HepG2 (cell line): ENCODE data around the gene SYNGR2. TPM values are rescaled to one million over a fixed set of nuclear protein-coding genes. Genes with fewer than 3 reads are reported as not detected.

Experiments used
- BCL6 ChIP-seq: IDR thresholded peaks from 2 replicates; pipeline ENCODE4 v1.6.1; 2016; ENCODE audit warnings: missing genetic modification reagents, missing compliant biosample characterization
- CHD2 ChIP-seq: IDR thresholded peaks from 2 replicates; pipeline ENCODE4 v1.6.1; 2011; ENCODE audit warnings: low read depth, low read length, improper control_type of control experiment
- FLYWCH1 ChIP-seq: sonication (generic); formaldehyde crosslinking; IDR thresholded peaks from 2 replicates; pipeline ENCODE4 v1.8.1; 2023; ENCODE audit warnings: mild to moderate bottlenecking, missing genetic modification reagents
- FOXA1 ChIP-seq, 2 experiments: fragments of 450-650 bp in 1 of 2; sonication (generic) in 1 of 2; formaldehyde crosslinking in 1 of 2; IDR thresholded peaks; 2 replicates each; pipeline versions ENCODE4 v1.4.0 to v1.6.1; 2016 to 2020; ENCODE audit warnings: missing genetic modification reagents in 1 of 2
- HHEX ChIP-seq: IDR thresholded peaks from 2 replicates; pipeline ENCODE4 v1.6.1; 2016; ENCODE audit warnings: control low read depth
- KAT7 ChIP-seq: IDR thresholded peaks from 2 replicates; pipeline ENCODE4 v1.6.1; 2018; ENCODE audit warnings: borderline replicate concordance, missing compliant biosample characterization
- MAFG ChIP-seq: sonication (generic); formaldehyde crosslinking; IDR thresholded peaks from 2 replicates; pipeline ENCODE4 v1.5.1; 2020; ENCODE audit warnings: mild to moderate bottlenecking, missing genetic modification reagents
- MTA3 ChIP-seq: sonication (generic); formaldehyde crosslinking; IDR thresholded peaks from 2 replicates; pipeline ENCODE4 v1.4.0; 2020; ENCODE audit warnings: missing genetic modification reagents
- PAWR ChIP-seq: sonication (generic); formaldehyde crosslinking; IDR thresholded peaks from 2 replicates; pipeline ENCODE4 v1.4.0; 2020; ENCODE audit warnings: missing genetic modification reagents, mild to moderate bottlenecking, borderline replicate concordance
- RARG ChIP-seq: sonication (generic); formaldehyde crosslinking; IDR thresholded peaks from 2 replicates; pipeline ENCODE4 v1.4.0; 2020; ENCODE audit warnings: low read depth, mild to moderate bottlenecking, missing genetic modification reagents
- SAP130 ChIP-seq: IDR thresholded peaks from 2 replicates; pipeline ENCODE4 v1.6.1; 2016; ENCODE audit warnings: low read depth
- SP140L ChIP-seq: sonication (generic); formaldehyde crosslinking; IDR thresholded peaks from 2 replicates; pipeline ENCODE4 v1.4.0; 2020; ENCODE audit warnings: missing genetic modification reagents, borderline replicate concordance
- ZBTB1 ChIP-seq: sonication (generic); formaldehyde crosslinking; IDR thresholded peaks from 2 replicates; pipeline ENCODE4 v1.4.0; 2020; ENCODE audit warnings: missing genetic modification reagents, borderline replicate concordance
- ZNF235 ChIP-seq: sonication (generic); formaldehyde crosslinking; IDR thresholded peaks from 2 replicates; pipeline ENCODE4 v1.8.1; 2023; ENCODE audit warnings: mild to moderate bottlenecking, missing genetic modification reagents, borderline replicate concordance
- ZNF558 ChIP-seq: sonication (generic); formaldehyde crosslinking; IDR thresholded peaks from 2 replicates; pipeline ENCODE4 v1.9.0; 2022; ENCODE audit warnings: mild to moderate bottlenecking, missing genetic modification reagents, borderline replicate concordance
- ZNF652 ChIP-seq: IDR thresholded peaks from 2 replicates; pipeline ENCODE4 v1.6.1; 2016; ENCODE audit warnings: low read depth, borderline replicate concordance
- ZNF670 ChIP-seq: sonication (generic); formaldehyde crosslinking; IDR thresholded peaks from 2 replicates; pipeline ENCODE4 v1.8.0; 2022; ENCODE audit warnings: mild to moderate bottlenecking, missing genetic modification reagents, borderline replicate concordance
- ZNF777 ChIP-seq: sonication (generic); formaldehyde crosslinking; IDR thresholded peaks from 2 replicates; pipeline ENCODE4 v1.4.0; 2020; ENCODE audit warnings: missing genetic modification reagents
- polyA plus RNA-seq, 8 experiments: library from polyadenylated mRNA; depleted of rRNA in 3 of 8; stranded (reverse) in 7 of 8; unstranded in 1 of 8; fragments of >200 nt; fragmentation: Illumina TruSeq in 4 of 8; extraction: Trizol in 4 of 8; gene quantifications; 2 replicates each; pipeline versions ENCODE4 v1.2.1 to v1.2.3, GENCODE V29; 2011 to 2016; ENCODE audit warnings: low read depth in 4 of 8, missing spikeins in 1 of 8, mixed read lengths in 1 of 8; ENCODE audit not compliant: insufficient read depth in 1 of 8
- total RNA-seq, 5 experiments: library from RNA; depleted of rRNA; stranded (reverse); fragments of >200 nt; fragmentation: Illumina TruSeq; extraction: Trizol; gene quantifications; 2 replicates each; pipeline ENCODE4 v1.2.3, GENCODE V29; 2016; ENCODE audit warnings: low read depth in 1 of 5
- TF ChIP-seq, protein P1 (sequence below): IDR thresholded peaks from 2 replicates; pipeline ENCODE4 v1.6.1; 2016; ENCODE audit warnings: missing compliant biosample characterization, missing genetic modification reagents, borderline replicate concordance
- TF ChIP-seq, protein P2 (sequence below): sonication (generic); formaldehyde crosslinking; IDR thresholded peaks from 2 replicates; pipeline ENCODE4 v1.4.0; 2020; ENCODE audit warnings: missing genetic modification reagents
- TF ChIP-seq, protein P3 (sequence below): sonication (generic); IDR thresholded peaks from 2 replicates; pipeline ENCODE4 v1.6.1; 2016; ENCODE audit warnings: low read depth, borderline replicate concordance
- TF ChIP-seq, protein P4 (sequence below): sonication (generic); formaldehyde crosslinking; IDR thresholded peaks from 2 replicates; pipeline ENCODE4 v1.4.0; 2020; ENCODE audit warnings: mild to moderate bottlenecking, missing genetic modification reagents, borderline replicate concordance

Gene SYNGR2
- total and polyA plus RNA-seq, 2 of the 13 experiments (the other 11 are each of a cell fraction or from before 2014, with no cell fraction given), result 46.7 to 170 TPM

DNA sequence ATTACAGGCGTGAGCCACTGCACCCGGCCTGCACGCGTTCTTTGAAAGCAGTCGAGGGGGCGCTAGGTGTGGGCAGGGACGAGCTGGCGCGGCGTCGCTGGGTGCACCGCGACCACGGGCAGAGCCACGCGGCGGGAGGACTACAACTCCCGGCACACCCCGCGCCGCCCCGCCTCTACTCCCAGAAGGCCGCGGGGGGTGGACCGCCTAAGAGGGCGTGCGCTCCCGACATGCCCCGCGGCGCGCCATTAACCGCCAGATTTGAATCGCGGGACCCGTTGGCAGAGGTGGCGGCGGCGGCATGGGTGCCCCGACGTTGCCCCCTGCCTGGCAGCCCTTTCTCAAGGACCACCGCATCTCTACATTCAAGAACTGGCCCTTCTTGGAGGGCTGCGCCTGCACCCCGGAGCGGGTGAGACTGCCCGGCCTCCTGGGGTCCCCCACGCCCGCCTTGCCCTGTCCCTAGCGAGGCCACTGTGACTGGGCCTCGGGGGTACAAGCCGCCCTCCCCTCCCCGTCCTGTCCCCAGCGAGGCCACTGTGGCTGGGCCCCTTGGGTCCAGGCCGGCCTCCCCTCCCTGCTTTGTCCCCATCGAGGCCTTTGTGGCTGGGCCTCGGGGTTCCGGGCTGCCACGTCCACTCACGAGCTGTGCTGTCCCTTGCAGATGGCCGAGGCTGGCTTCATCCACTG is 45.8 kb downstream of the SYNGR2 start, which contains the start of gene BIRC5 (continued):
- TF ChIP-seq, protein P1, sequence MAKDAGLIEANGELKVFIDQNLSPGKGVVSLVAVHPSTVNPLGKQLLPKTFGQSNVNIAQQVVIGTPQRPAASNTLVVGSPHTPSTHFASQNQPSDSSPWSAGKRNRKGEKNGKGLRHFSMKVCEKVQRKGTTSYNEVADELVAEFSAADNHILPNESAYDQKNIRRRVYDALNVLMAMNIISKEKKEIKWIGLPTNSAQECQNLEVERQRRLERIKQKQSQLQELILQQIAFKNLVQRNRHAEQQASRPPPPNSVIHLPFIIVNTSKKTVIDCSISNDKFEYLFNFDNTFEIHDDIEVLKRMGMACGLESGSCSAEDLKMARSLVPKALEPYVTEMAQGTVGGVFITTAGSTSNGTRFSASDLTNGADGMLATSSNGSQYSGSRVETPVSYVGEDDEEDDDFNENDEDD (CRISPR knock-in tag), result peak; percentile 100
- TF ChIP-seq PAWR (peak; percentile 99), ZNF558 (CRISPR knock-in tag) (0 out of 2 replicates have a peak, but pooled peaks have one; percentile 53), SAP130 (CRISPR knock-in tag) (peak; percentile 100), ZNF235 (CRISPR knock-in tag) (no peak), BCL6 (CRISPR knock-in tag) (peak; percentile 78), FOXA1 (IDR thresholded peaks at IDR 0.05) (no peak), FOXA1 (CRISPR knock-in tag; IDR thresholded peaks at IDR 0.05) (no peak; the same call in 1 of the 2 replicates), KAT7 (peak; percentile 61; the same call in 1 of the 2 replicates), RARG (CRISPR knock-in tag) (no peak), HHEX (CRISPR knock-in tag) (no peak), ZNF777 (CRISPR knock-in tag) (peak; percentile 88), ZNF670 (CRISPR knock-in tag) (peak; percentile 93; the same call in 1 of the 2 replicates), CHD2 (no peak; the same call in 1 of the 2 replicates), ZNF652 (CRISPR knock-in tag) (no peak; the same call in 1 of the 2 replicates), SP140L (no peak), ZBTB1 (CRISPR knock-in tag) (no peak), FLYWCH1 (CRISPR knock-in tag) (peak; percentile 64; the same call in 1 of the 2 replicates), MAFG (no peak), MTA3 (CRISPR knock-in tag) (no peak)
- TF ChIP-seq, protein P2, sequence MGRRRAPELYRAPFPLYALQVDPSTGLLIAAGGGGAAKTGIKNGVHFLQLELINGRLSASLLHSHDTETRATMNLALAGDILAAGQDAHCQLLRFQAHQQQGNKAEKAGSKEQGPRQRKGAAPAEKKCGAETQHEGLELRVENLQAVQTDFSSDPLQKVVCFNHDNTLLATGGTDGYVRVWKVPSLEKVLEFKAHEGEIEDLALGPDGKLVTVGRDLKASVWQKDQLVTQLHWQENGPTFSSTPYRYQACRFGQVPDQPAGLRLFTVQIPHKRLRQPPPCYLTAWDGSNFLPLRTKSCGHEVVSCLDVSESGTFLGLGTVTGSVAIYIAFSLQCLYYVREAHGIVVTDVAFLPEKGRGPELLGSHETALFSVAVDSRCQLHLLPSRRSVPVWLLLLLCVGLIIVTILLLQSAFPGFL (CRISPR knock-in tag), result 0 out of 2 replicates have a peak, but pooled peaks have one; percentile 75
- TF ChIP-seq, protein P3, sequence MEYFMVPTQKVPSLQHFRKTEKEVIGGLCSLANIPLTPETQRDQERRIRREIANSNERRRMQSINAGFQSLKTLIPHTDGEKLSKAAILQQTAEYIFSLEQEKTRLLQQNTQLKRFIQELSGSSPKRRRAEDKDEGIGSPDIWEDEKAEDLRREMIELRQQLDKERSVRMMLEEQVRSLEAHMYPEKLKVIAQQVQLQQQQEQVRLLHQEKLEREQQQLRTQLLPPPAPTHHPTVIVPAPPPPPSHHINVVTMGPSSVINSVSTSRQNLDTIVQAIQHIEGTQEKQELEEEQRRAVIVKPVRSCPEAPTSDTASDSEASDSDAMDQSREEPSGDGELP, result 0 out of 2 replicates have a peak, but pooled peaks have one; percentile 16
- TF ChIP-seq, protein P4, sequence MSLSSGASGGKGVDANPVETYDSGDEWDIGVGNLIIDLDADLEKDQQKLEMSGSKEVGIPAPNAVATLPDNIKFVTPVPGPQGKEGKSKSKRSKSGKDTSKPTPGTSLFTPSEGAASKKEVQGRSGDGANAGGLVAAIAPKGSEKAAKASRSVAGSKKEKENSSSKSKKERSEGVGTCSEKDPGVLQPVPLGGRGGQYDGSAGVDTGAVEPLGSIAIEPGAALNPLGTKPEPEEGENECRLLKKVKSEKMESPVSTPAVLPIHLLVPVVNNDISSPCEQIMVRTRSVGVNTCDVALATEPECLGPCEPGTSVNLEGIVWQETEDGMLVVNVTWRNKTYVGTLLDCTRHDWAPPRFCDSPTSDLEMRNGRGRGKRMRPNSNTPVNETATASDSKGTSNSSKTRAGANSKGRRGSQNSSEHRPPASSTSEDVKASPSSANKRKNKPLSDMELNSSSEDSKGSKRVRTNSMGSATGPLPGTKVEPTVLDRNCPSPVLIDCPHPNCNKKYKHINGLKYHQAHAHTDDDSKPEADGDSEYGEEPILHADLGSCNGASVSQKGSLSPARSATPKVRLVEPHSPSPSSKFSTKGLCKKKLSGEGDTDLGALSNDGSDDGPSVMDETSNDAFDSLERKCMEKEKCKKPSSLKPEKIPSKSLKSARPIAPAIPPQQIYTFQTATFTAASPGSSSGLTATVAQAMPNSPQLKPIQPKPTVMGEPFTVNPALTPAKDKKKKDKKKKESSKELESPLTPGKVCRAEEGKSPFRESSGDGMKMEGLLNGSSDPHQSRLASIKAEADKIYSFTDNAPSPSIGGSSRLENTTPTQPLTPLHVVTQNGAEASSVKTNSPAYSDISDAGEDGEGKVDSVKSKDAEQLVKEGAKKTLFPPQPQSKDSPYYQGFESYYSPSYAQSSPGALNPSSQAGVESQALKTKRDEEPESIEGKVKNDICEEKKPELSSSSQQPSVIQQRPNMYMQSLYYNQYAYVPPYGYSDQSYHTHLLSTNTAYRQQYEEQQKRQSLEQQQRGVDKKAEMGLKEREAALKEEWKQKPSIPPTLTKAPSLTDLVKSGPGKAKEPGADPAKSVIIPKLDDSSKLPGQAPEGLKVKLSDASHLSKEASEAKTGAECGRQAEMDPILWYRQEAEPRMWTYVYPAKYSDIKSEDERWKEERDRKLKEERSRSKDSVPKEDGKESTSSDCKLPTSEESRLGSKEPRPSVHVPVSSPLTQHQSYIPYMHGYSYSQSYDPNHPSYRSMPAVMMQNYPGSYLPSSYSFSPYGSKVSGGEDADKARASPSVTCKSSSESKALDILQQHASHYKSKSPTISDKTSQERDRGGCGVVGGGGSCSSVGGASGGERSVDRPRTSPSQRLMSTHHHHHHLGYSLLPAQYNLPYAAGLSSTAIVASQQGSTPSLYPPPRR (CRISPR knock-in tag), result peak; percentile 57; the same call in 1 of the 2 replicates
